Esophagus muscularis mucosa (tissue), 4 donors: ENCODE data around the gene CXCL17. TPM values are rescaled to one million over a fixed set of nuclear protein-coding genes. Genes with fewer than 3 reads are reported as not detected.

Source experiments
- DNase-seq: peaks from one replicate; pipeline ENCODE4 v3.0.0-alpha.2; 2017; ENCODE audit errors: extremely low spot score
- H3K27ac ChIP-seq, 4 donors: fragments of 200-600 bp; sonication (generic); replicated peaks in 1 of 4; 1 replicate in 3 of 4; 2 replicates in 1 of 4; pipeline ENCODE4 v1.5.1; 2016 to 2019; ENCODE audit warnings: mild to moderate bottlenecking in 1 of 4
- H3K27me3 ChIP-seq, 4 donors: fragments of 200-600 bp; sonication (generic); one replicate each; pipeline versions ENCODE4 v1.5.1 to v1.6.0; 2016 to 2019
- H3K36me3 ChIP-seq, 4 donors: fragments of 200-600 bp; sonication (generic); one replicate each; pipeline ENCODE4 v1.5.1; 2016 to 2019
- H3K4me1 ChIP-seq, 4 donors: fragments of 200-600 bp; sonication (generic); one replicate each; pipeline ENCODE4 v1.5.1; 2016 to 2019
- H3K4me3 ChIP-seq, 4 donors: fragments of 200-600 bp; sonication (generic); 1 replicate in 2 of 4; 2 replicates in 2 of 4; pipeline ENCODE4 v1.5.1; 2016 to 2019; ENCODE audit warnings: mild to moderate bottlenecking in 4 of 4, moderate library complexity in 1 of 4
- H3K9me3 ChIP-seq, 4 donors: fragments of 200-600 bp; sonication (generic); 1 replicate in 3 of 4; 2 replicates in 1 of 4; pipeline ENCODE4 v1.5.1; 2016 to 2019
- CTCF ChIP-seq, 3 experiments: fragments of 200-600 bp in 2 of 3; fragments of 450-650 bp in 1 of 3; sonication (generic) in 2 of 3; IDR thresholded peaks; one replicate each; pipeline ENCODE4 v1.5.1; 2017 to 2019; ENCODE audit warnings: antibody characterized with exemption in 3 of 3, mild to moderate bottlenecking in 2 of 3, moderate library complexity in 1 of 3
- EP300 ChIP-seq: sonication (generic); formaldehyde crosslinking; IDR thresholded peaks from one replicate; pipeline ENCODE4 v1.6.1; 2017; ENCODE audit warnings: antibody characterized with exemption
- POLR2A ChIP-seq: fragments of 450-650 bp; IDR thresholded peaks from one replicate; pipeline ENCODE4 v1.6.1; 2017; ENCODE audit warnings: antibody characterized with exemption, moderate library complexity, mild to moderate bottlenecking, low read depth
- POLR2AphosphoS5 ChIP-seq, 2 donors: sonication (generic); formaldehyde crosslinking; IDR thresholded peaks; one replicate each; pipeline ENCODE4 v1.6.1; 2017; ENCODE audit warnings: antibody characterized with exemption in 2 of 2
- WGBS: methylation state at CpG from one replicate; pipeline ENCODE4 v1.1.5; 2018; 5-methylcytosine and 5-hydroxymethylcytosine counted together
- intact Hi-C: fragments of 100-400 bp; cut with DNase I; formaldehyde crosslinking; loops from one replicate; pipeline ENCODE4 v1.15.1; 2023
- total RNA-seq, 4 donors: library from RNA; depleted of rRNA; stranded (reverse); fragments of >200 nt; gene quantifications; one replicate each; pipeline versions ENCODE4 v1.1.0 to v1.2.1, GENCODE V29; 2016

Gene CXCL17
- total RNA-seq, 4 donors from 2014 or later: 1.2 TPM; not detected in 3

GRCh38 chr19:42403586-42403985, 39.2 kb downstream of the CXCL17 start:
- Histone ChIP-seq H3K4me1 (peaks cover 11 to 26% (median 18%) of the 10 kb centered on the region in 4 donors), H3K27ac (no peak overlapping the region), H3K9me3 (no peaks in the 10 kb centered on the region), H3K27me3 (no peaks in the 10 kb centered on the region), H3K4me3 (no peak overlapping the region), H3K36me3 (peaks cover 0 to 45% (median 14%) of the 10 kb centered on the region in 4 donors)
- TF ChIP-seq EP300 (no peak), POLR2A (no peak), CTCF (IDR thresholded peaks at IDR 0.05) (no peak), POLR2AphosphoS5 (IDR thresholded peaks at IDR 0.05) (no peak)
- no peak for DNase-seq
- intact Hi-C loops: no loop called here
- WGBS: 98% methylated on average over 10 of the region's 10 CpGs

GRCh38 chr19:42402376-42403116, 40.2 kb downstream of the CXCL17 start:
- Histone ChIP-seq H3K4me1 (peaks cover 18 to 31% (median 26%) of the 10 kb centered on the region in 4 donors), H3K4me3 (peak overlapping the region; percentile 69 to 73 (median 70)), H3K27ac (peak overlapping the region in 3 of 4 donors; percentile 59 to 75 (median 72)), H3K9me3 (no peaks in the 10 kb centered on the region), H3K36me3 (peaks cover 0 to 40% (median 9%) of the 10 kb centered on the region in 4 donors), H3K27me3 (no peaks in the 10 kb centered on the region)
- intact Hi-C loops: no loop called here
- WGBS: 57% methylated on average over 23 of the region's 34 CpGs
- TF ChIP-seq EP300 (no peak), CTCF (IDR thresholded peaks at IDR 0.05) (no peak), POLR2AphosphoS5 (IDR thresholded peaks at IDR 0.05) (no peak), POLR2A (no peak)
- DNase-seq: no peak

- Histone ChIP-seq H3K36me3 (peaks cover 0 to 30% (median 3%) of the 10 kb centered on the region in 4 donors), H3K27me3 (no peaks in the 10 kb centered on the region), H3K4me3 (peak overlapping the region; percentile 69 to 73 (median 70)), H3K27ac (peak overlapping the region; percentile 59 to 75 (median 69)), H3K4me1 (peaks cover 21 to 37% (median 32%) of the 10 kb centered on the region in 4 donors), H3K9me3 (no peaks in the 10 kb centered on the region)
- peak; percentile 77 to 80 (median 77) for TF ChIP-seq CTCF (IDR thresholded peaks at IDR 0.05)
- TF ChIP-seq POLR2A: no peak
- TF ChIP-seq EP300: no peak
- peak; percentile 57 to 71 for TF ChIP-seq POLR2AphosphoS5 (IDR thresholded peaks at IDR 0.05)
- peak; percentile 96 for DNase-seq
- under 1% methylated on average over 29 of the region's 80 CpGs for WGBS
- intact Hi-C loops: no loop called here
These were observed 41.1 kb downstream of the CXCL17 start for GRCh38 chr19:42401365-42402303.

- Histone ChIP-seq H3K27me3 (no peaks in the 10 kb centered on the region), H3K9me3 (no peaks in the 10 kb centered on the region), H3K4me3 (no peak overlapping the region), H3K36me3 (peaks cover 0 to 20% (median 3%) of the 10 kb centered on the region in 4 donors), H3K4me1 (peaks cover 21 to 42% (median 36%) of the 10 kb centered on the region in 4 donors), H3K27ac (no peak overlapping the region)
- intact Hi-C loops: no loop called here
- TF ChIP-seq POLR2A: no peak
- TF ChIP-seq POLR2AphosphoS5 (IDR thresholded peaks at IDR 0.05): no peak
- no peak for TF ChIP-seq CTCF (IDR thresholded peaks at IDR 0.05)
- DNase-seq: no peak
- 92% methylated on average over 1 of the region's 1 CpG for WGBS
These were observed 42.3 kb downstream of the CXCL17 start for GRCh38 chr19:42400404-42400803.
